Rectal smooth muscle tissue (tissue), 1 donor: ENCODE data around the gene TTBK2.

Source experiments
- H3K27ac ChIP-seq: one replicate; pipeline ENCODE4 v1.7.0; 2013; ENCODE audit warnings: low read depth, low read length, inconsistent platforms
- H3K27me3 ChIP-seq: one replicate; pipeline ENCODE4 v1.7.0; 2013; ENCODE audit warnings: low read length; ENCODE audit not compliant: control insufficient read depth, insufficient read depth
- H3K36me3 ChIP-seq: one replicate; pipeline ENCODE4 v1.7.0; 2013; ENCODE audit warnings: low read length; ENCODE audit not compliant: control insufficient read depth, insufficient read depth
- H3K4me1 ChIP-seq: one replicate; pipeline ENCODE4 v1.7.0; 2013; ENCODE audit warnings: low read length; ENCODE audit not compliant: control insufficient read depth, insufficient read depth
- H3K4me3 ChIP-seq: one replicate; pipeline ENCODE4 v1.7.0; 2013; ENCODE audit warnings: low read length
- H3K9ac ChIP-seq: one replicate; pipeline ENCODE4 v1.7.0; 2013; ENCODE audit warnings: low read length

Gene TTBK2

GRCh38 chr15:42736793-42737528 is 183.6 kb downstream of the TTBK2 start, which contains the start of gene CDAN1:
CDAN1 (minus strand) TSS chr15:42737128; CDS start chr15:42737102, 26 bp downstream.
- H3K4me1 ChIP-seq = peaks cover 2% of the 10 kb centered on the region
- no peaks in the 10 kb centered on the region for H3K27me3 ChIP-seq
- H3K4me3 ChIP-seq = peak within 1 kb of the TSS; percentile 93
- H3K36me3 ChIP-seq = peaks cover 5% of the 10 kb centered on the region
- peak within 1 kb of the TSS; percentile 78 for H3K9ac ChIP-seq
- peak within 1 kb of the TSS; percentile 81 for H3K27ac ChIP-seq

- H3K4me3 ChIP-seq = peak overlapping the region; percentile 93
- H3K4me1 ChIP-seq = peaks cover 2% of the 10 kb centered on the region
- H3K27ac ChIP-seq = peak overlapping the region; percentile 69
- H3K9ac ChIP-seq = peak overlapping the region; percentile 78
- peaks cover 6% of the 10 kb centered on the region for H3K36me3 ChIP-seq
- H3K27me3 ChIP-seq = no peaks in the 10 kb centered on the region
These were observed 184.3 kb downstream of the TTBK2 start for GRCh38 chr15:42736178-42736792.

- Histone ChIP-seq H3K27me3 (no peaks in the 10 kb centered on the region), H3K4me3 (peak overlapping the region; percentile 93), H3K9ac (no peak overlapping the region), H3K4me1 (peaks cover 2% of the 10 kb centered on the region), H3K27ac (no peak overlapping the region), H3K36me3 (peaks cover 11% of the 10 kb centered on the region)
These were observed 185.0 kb downstream of the TTBK2 start for GRCh38 chr15:42735382-42736165.

DNA sequence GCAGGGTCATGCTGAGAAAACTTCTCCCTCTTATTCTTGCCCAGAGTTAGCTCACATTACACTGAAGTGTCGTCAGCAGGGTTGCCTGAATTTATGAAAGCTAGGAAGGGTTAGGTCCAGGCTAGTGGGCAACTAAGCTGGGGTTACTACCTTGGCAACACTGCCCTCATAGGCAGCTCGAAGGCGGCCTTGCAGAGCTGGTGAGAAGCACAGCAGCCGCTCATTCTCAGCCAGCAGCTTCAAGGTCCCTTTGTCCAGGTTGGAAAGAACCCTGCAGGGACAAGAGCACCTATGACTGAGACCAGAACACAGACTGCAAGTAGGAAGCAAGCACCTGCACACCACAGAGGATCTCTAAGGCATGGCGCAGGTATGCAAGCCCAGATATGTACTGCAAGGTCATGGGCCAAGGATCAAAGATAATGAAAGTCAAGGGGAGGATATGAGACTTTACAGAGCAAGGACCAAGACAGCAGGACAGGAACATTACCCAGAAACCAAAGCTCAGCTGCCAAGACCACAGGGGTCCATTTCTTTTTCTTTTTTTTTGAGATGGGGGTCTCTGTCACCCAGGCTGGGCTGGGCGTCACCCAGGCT is 186.4 kb downstream of the TTBK2 start:
- Histone ChIP-seq H3K9ac (no peak overlapping the region), H3K27ac (no peak overlapping the region), H3K36me3 (peaks cover 17% of the 10 kb centered on the region), H3K4me3 (no peak overlapping the region), H3K4me1 (peaks cover 2% of the 10 kb centered on the region), H3K27me3 (no peaks in the 10 kb centered on the region)

DNA sequence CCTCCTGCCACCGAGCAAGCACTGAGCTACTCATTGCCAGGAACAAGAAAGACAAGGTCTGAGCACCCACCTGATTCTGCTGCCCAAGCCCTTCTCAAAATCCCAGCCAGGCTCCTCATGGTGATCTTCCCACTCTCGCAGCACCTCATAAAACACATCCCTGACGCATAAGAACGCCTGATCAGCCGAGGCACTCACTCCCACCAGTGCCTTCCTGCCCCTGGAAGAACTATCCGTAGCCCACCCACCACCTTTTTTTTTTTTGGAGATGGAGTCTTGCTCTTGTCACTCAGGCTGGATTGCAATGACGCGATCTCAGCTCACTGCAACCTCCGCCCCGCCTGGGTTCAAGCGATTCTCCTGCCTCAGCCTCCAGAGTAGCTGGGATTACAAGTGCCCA is 187.6 kb downstream of the TTBK2 start:
- no peak overlapping the region for H3K9ac ChIP-seq
- H3K4me3 ChIP-seq = no peak overlapping the region
- H3K27me3 ChIP-seq = no peaks in the 10 kb centered on the region
- no peak overlapping the region for H3K27ac ChIP-seq
- peaks cover 2% of the 10 kb centered on the region for H3K4me1 ChIP-seq
- peaks cover 24% of the 10 kb centered on the region for H3K36me3 ChIP-seq

DNA sequence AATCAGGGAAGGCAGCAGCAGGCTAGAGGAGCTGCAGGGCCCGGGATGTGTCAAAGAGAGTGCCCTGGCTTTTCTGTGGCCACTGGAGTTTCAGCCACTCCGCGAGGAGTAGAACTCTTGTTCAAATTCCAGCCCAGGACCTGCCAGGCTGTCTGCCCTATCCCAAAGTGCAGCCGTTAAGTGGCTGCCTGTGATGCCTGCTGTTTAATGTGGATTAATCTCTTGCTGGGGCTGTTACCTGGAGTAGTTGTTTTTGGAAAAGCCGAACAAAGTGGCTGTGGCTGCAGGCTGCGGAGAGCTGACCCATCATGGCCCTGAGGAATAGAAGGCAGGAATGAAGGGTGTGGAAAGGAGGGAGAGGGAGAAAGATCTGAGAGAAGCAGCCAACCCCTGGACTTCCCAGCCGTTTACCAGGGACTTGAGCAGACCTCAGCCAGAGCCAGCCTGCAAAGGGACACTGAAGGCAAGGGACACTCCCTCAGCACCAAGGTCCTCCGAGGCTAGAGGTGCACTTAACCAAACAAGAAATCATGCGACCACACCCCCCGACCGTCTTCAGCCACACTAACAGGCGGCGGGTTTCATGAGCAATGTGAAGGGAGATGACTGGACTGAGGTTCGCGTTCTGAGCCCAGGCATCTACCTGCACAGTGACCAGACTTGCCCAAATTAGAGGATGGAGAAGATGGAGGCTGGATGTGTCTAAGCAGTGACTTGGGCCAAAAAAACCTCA is 188.3 kb downstream of the TTBK2 start:
- Histone ChIP-seq H3K27me3 (no peaks in the 10 kb centered on the region), H3K9ac (no peak overlapping the region), H3K36me3 (peaks cover 30% of the 10 kb centered on the region), H3K4me3 (no peak overlapping the region), H3K4me1 (no peaks in the 10 kb centered on the region), H3K27ac (no peak overlapping the region)

GRCh38 chr15:42731461-42731860 is 189.1 kb downstream of the TTBK2 start:
- no peak overlapping the region for H3K9ac ChIP-seq
- no peak overlapping the region for H3K4me3 ChIP-seq
- H3K4me1 ChIP-seq = no peaks in the 10 kb centered on the region
- H3K27ac ChIP-seq = no peak overlapping the region
- H3K27me3 ChIP-seq = no peaks in the 10 kb centered on the region
- peaks cover 31% of the 10 kb centered on the region for H3K36me3 ChIP-seq

DNA sequence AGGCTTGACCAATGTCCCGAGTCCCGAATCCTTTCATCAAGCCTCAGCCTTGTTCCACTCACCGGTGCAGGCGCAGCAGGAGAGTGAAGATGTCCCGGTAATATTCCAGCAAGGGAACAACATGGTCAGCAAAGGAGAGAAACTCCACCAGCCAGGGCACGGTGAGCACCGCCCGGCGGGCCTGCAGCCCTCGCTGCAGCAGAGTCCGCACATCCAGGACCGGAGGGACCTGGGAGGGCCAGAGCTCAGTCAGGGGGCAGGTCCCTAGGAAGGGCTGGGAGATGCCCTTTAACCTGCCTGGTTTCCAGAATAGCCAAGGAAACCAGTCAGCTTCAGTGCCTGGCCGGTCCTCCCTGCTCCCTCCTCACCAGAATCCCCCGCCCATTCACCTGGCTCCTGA is 190.0 kb downstream of the TTBK2 start:
- peaks cover 37% of the 10 kb centered on the region for H3K36me3 ChIP-seq
- no peaks in the 10 kb centered on the region for H3K27me3 ChIP-seq
- H3K9ac ChIP-seq = no peak overlapping the region
- H3K4me3 ChIP-seq = no peak overlapping the region
- no peak overlapping the region for H3K27ac ChIP-seq
- no peaks in the 10 kb centered on the region for H3K4me1 ChIP-seq

DNA sequence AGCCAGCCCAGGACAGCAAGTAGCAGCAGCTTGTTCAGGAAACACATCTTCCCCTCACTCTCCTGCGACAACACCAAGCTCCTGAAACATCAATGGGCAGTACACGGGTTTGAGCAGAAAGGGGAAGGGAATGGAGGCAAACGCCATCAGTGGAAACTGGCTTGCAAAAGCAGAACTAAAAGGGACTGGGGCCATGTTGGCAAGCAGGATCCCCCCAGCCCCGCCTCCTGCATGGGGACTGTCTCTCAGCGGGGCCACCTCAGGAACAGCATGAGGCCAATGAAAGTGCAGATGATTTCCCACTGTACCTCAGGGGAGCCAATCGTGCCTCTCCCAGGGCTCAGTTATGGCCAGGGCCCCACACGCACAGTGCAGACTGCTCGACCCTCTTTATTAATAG is 190.4 kb downstream of the TTBK2 start:
- Histone ChIP-seq H3K9ac (no peak overlapping the region), H3K27me3 (no peaks in the 10 kb centered on the region), H3K27ac (no peak overlapping the region), H3K36me3 (peaks cover 38% of the 10 kb centered on the region), H3K4me3 (no peak overlapping the region), H3K4me1 (no peaks in the 10 kb centered on the region)

- H3K4me3 ChIP-seq = no peak overlapping the region
- H3K4me1 ChIP-seq = no peaks in the 10 kb centered on the region
- peaks cover 45% of the 10 kb centered on the region for H3K36me3 ChIP-seq
- H3K27ac ChIP-seq = no peak overlapping the region
- no peak overlapping the region for H3K9ac ChIP-seq
- no peaks in the 10 kb centered on the region for H3K27me3 ChIP-seq
These were observed 191.2 kb downstream of the TTBK2 start for GRCh38 chr15:42729409-42729808.

DNA sequence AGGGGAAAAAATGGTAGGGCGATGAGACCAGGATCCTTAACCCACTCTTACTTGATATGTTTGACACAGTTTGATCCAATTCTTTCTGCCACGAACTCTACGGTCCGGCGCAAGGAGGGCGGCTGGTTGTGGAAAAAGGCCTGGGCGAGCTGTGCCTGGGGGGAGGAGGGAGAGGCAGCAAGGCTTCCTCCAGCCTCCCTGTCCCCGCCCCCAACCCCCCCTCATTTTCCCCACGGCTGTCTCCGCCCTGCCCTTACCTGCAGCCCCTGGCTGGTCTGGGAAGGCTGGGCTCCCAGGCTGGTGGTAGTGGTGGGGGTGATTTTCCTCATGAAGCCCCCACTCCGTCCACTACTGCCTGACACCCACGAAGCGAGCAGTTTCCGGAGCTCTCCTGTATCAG is 191.6 kb downstream of the TTBK2 start:
- Histone ChIP-seq H3K4me3 (no peak overlapping the region), H3K9ac (no peak overlapping the region), H3K4me1 (no peaks in the 10 kb centered on the region), H3K36me3 (peaks cover 49% of the 10 kb centered on the region), H3K27ac (no peak overlapping the region), H3K27me3 (no peaks in the 10 kb centered on the region)

GRCh38 chr15:42728560-42728959 is 192.0 kb downstream of the TTBK2 start:
- H3K9ac ChIP-seq = no peak overlapping the region

More at GRCh38 chr15:42728560-42728959, 192.0 kb downstream of the TTBK2 start:
- Histone ChIP-seq H3K27ac (no peak overlapping the region), H3K27me3 (no peaks in the 10 kb centered on the region), H3K4me3 (no peak overlapping the region), H3K4me1 (no peaks in the 10 kb centered on the region), H3K36me3 (peaks cover 51% of the 10 kb centered on the region)
